ENCODE results near the gene PDCD11. TPM values are rescaled to one million over a fixed set of nuclear protein-coding genes. Genes with fewer than 3 reads are reported as not detected.

PDCD11 gene
- total and polyA plus RNA-seq, 2 experiments from 2014 or later, result 14.8 to 15.5 TPM

DNA sequence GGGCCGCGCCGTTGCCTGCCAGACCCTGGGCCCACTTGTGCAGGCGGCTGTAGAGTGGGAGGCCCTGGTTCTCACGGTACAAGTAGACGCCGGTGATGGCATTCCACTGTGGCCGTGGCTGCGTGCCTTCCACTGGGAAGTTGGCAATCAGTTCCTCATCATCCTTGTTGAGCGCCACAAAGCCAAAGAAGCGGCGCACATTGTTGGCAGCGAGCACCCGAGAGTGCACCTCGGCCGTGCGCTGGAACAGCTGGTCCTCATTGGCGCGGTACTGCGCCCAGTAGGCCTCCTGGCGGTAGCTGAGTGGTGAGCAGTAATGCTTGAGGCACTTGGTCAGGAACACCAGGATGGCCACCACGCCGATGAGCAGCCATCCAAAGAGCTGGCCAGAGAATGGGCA, 50.8 kb downstream of the PDCD11 start:
- no peak overlapping the region for H3K4me2 ChIP-seq
- H3K4me3 ChIP-seq, result no peak overlapping the region
- H3K79me2 ChIP-seq, result no peaks in the 10 kb centered on the region
- H3K4me1 ChIP-seq (ENCODE audit: insufficient read depth), result no peaks in the 10 kb centered on the region
- no peaks in the 10 kb centered on the region for H3K36me3 ChIP-seq (replicated peaks; ENCODE audit: insufficient read depth, low read depth)
- WGBS (ENCODE audit: low lambda C conversion rate, missing lambda C conversion rate), result 98% methylated on average over 23 of the region's 23 CpGs
- DNase-seq (ENCODE audit: low spot score), result no peak
- H4K20me1 ChIP-seq (ENCODE audit: insufficient read depth, poor library complexity, severe bottlenecking), result no peaks in the 10 kb centered on the region
- H2AFZ ChIP-seq, result no peak overlapping the region
- H3K27me3 ChIP-seq, result no peaks in the 10 kb centered on the region
- no peaks in the 10 kb centered on the region for H3K9me2 ChIP-seq (replicated peaks; ENCODE audit: insufficient read depth)
- no peak for TF ChIP-seq EZH2phosphoT487 (IDR thresholded peaks at IDR 0.05; ENCODE audit: low read depth, severe bottlenecking, unreplicated experiment)
- no peak for TF ChIP-seq EZH2 (IDR thresholded peaks at IDR 0.05; ENCODE audit: borderline replicate concordance)
- TF ChIP-seq, protein P1, sequence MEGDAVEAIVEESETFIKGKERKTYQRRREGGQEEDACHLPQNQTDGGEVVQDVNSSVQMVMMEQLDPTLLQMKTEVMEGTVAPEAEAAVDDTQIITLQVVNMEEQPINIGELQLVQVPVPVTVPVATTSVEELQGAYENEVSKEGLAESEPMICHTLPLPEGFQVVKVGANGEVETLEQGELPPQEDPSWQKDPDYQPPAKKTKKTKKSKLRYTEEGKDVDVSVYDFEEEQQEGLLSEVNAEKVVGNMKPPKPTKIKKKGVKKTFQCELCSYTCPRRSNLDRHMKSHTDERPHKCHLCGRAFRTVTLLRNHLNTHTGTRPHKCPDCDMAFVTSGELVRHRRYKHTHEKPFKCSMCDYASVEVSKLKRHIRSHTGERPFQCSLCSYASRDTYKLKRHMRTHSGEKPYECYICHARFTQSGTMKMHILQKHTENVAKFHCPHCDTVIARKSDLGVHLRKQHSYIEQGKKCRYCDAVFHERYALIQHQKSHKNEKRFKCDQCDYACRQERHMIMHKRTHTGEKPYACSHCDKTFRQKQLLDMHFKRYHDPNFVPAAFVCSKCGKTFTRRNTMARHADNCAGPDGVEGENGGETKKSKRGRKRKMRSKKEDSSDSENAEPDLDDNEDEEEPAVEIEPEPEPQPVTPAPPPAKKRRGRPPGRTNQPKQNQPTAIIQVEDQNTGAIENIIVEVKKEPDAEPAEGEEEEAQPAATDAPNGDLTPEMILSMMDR (IDR thresholded peaks at IDR 0.05; ENCODE audit: poor library complexity), result no peak
- H3K9me3 ChIP-seq (ENCODE audit: low read depth), result no peaks in the 10 kb centered on the region
- no peak overlapping the region for H3K27ac ChIP-seq

DNA sequence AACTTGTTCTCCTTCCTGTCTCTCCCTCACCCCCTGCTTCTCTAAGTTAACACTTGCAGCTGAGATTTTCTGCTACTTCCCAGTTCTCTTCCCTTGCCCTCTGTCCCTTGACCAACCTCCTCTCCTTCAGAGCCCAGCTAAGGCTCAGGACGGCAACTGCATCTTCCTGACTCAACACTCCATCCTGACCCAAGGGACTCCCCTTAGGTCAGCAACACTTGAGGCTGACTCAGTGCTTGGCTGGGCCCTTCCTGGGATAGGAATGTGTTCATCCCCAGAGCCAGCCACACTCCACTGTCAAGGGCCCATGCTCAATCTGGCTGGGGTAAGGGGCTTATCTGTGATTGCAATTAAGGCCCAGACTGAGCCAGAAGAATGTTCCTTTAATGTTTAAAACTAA, 52.3 kb downstream of the PDCD11 start:
- WGBS (ENCODE audit: low lambda C conversion rate, missing lambda C conversion rate), result 50% methylated on average over 1 of the region's 1 CpG
- no peak overlapping the region for H2AFZ ChIP-seq
- H3K79me2 ChIP-seq, result no peaks in the 10 kb centered on the region
- no peak overlapping the region for H3K27ac ChIP-seq
- TF ChIP-seq, protein P1 (IDR thresholded peaks at IDR 0.05; ENCODE audit: poor library complexity), result no peak
- TF ChIP-seq EZH2phosphoT487 (IDR thresholded peaks at IDR 0.05; ENCODE audit: low read depth, severe bottlenecking, unreplicated experiment) (no peak), EZH2 (IDR thresholded peaks at IDR 0.05; ENCODE audit: borderline replicate concordance) (no peak)
- DNase-seq (ENCODE audit: low spot score), result no peak
- no peaks in the 10 kb centered on the region for H3K4me1 ChIP-seq (ENCODE audit: insufficient read depth)
- no peaks in the 10 kb centered on the region for H3K9me3 ChIP-seq (ENCODE audit: low read depth)
- H3K9me2 ChIP-seq (replicated peaks; ENCODE audit: insufficient read depth), result no peaks in the 10 kb centered on the region
- H3K4me3 ChIP-seq, result no peak overlapping the region
- H3K27me3 ChIP-seq, result no peaks in the 10 kb centered on the region
- no peaks in the 10 kb centered on the region for H3K36me3 ChIP-seq (replicated peaks; ENCODE audit: insufficient read depth, low read depth)
- no peaks in the 10 kb centered on the region for H4K20me1 ChIP-seq (ENCODE audit: insufficient read depth, poor library complexity, severe bottlenecking)
- no peak overlapping the region for H3K4me2 ChIP-seq

DNA sequence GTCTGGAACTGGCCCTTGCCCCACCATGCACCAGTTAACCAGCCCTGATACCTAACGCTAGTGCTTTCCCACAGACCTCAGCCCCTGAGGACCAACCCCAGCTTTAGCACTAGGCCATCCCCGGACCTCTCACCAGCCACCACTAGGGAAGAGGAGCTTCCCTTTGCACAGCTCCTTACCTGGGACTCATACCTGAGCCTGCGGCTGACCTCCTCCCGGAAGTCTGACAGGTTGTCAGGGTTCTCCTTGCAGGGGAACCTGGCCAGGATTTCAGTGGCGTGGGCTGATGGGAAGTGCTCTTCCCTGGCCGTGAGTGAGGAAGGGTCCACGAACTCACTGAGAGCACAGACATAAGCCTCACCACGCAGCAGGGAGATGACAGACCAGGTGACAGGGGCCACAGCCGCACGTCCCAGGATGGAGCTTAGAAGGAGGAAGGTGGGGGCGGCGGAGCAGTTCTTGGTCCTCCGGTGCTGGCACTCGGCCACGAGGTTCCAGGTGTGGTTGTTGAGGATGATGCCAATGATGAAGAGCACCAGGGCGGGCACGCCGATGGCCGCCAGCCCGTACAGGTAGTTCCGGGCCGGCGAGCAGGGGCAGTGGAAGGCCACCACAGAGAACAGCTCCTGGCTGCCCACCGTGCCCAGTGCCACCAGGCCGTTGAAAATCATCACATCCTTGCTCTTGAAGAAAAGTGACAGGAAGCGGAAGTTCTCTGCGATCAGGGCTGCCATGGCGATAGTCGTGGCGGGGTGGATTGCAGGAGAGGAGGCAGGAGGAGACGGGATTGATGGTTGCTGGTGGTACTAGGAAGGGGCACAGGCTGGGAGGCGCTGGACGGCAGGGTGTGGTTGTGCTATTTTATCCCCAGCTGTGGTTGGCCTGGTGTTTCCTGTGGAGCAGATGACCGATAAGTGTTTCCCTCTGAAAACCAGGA, 53.0 kb downstream of the PDCD11 start:
- no peak overlapping the region for H3K27ac ChIP-seq
- no peak overlapping the region for H3K4me3 ChIP-seq

More for the DNA sequence above, 53.0 kb downstream of the PDCD11 start:
- Histone ChIP-seq H3K36me3 (replicated peaks; ENCODE audit: insufficient read depth, low read depth) (no peaks in the 10 kb centered on the region), H3K4me1 (ENCODE audit: insufficient read depth) (no peaks in the 10 kb centered on the region), H3K27me3 (no peaks in the 10 kb centered on the region), H3K9me2 (replicated peaks; ENCODE audit: insufficient read depth) (no peaks in the 10 kb centered on the region), H2AFZ (no peak overlapping the region), H3K79me2 (no peaks in the 10 kb centered on the region), H3K9me3 (ENCODE audit: low read depth) (no peaks in the 10 kb centered on the region), H3K4me2 (no peak overlapping the region), H4K20me1 (ENCODE audit: insufficient read depth, poor library complexity, severe bottlenecking) (no peaks in the 10 kb centered on the region)
- WGBS (ENCODE audit: low lambda C conversion rate, missing lambda C conversion rate), result 95% methylated on average over 34 of the region's 34 CpGs
- TF ChIP-seq, protein P1 (IDR thresholded peaks at IDR 0.05; ENCODE audit: poor library complexity), result no peak
- TF ChIP-seq EZH2phosphoT487 (IDR thresholded peaks at IDR 0.05; ENCODE audit: low read depth, severe bottlenecking, unreplicated experiment) (no peak), EZH2 (IDR thresholded peaks at IDR 0.05; ENCODE audit: borderline replicate concordance) (no peak)
- DNase-seq (ENCODE audit: low spot score), result no peak
